DND-41 (cell line): ENCODE measurements around the gene FHIT.

Experiments used
- ATAC-seq: fragments of 200-7000 bp; cut with Tn5 transposase; 3 replicates; pipeline ENCODE4 v1.9.1; 2021; ENCODE audit warnings: low read depth; ENCODE audit not compliant: insufficient read depth
- DNase-seq: peaks from one replicate; pipeline ENCODE4 v3.0.0-alpha.2; 2020
- H2AFZ ChIP-seq: 2 replicates; pipeline ENCODE4 v1.6.0; 2012; ENCODE audit warnings: low read depth, low read length
- H3K27ac ChIP-seq: 2 replicates; pipeline ENCODE4 v1.5.1; 2012; ENCODE audit warnings: low read length, inconsistent platforms
- H3K27me3 ChIP-seq: fragments of 200-600 bp; sonication (generic); 2 replicates; pipeline ENCODE4 v1.6.0; 2012; ENCODE audit warnings: low read length, mild to moderate bottlenecking, inconsistent platforms; ENCODE audit not compliant: insufficient read depth, poor library complexity
- H3K36me3 ChIP-seq: 2 replicates; pipeline ENCODE4 v1.5.1; 2012; ENCODE audit warnings: low read length, inconsistent platforms; ENCODE audit not compliant: insufficient read depth
- H3K4me1 ChIP-seq: 2 replicates; pipeline ENCODE4 v1.5.1; 2012; ENCODE audit warnings: mild to moderate bottlenecking, low read length; ENCODE audit not compliant: insufficient read depth
- H3K4me2 ChIP-seq: 2 replicates; pipeline ENCODE4 v1.6.0; 2012; ENCODE audit warnings: mild to moderate bottlenecking, moderate library complexity, low read length, inconsistent platforms; ENCODE audit not compliant: insufficient read depth
- H3K4me3 ChIP-seq, 2 experiments: fragments of 200-600 bp in 1 of 2; shearing (Covaris generic) in 1 of 2; 2 replicates each; pipeline ENCODE4 v1.5.1; 2012 to 2016; ENCODE audit warnings: inconsistent platforms in 2 of 2, low read length in 2 of 2, mild to moderate bottlenecking in 2 of 2, low read depth in 1 of 2, moderate library complexity in 1 of 2
- H3K79me2 ChIP-seq: 2 replicates; pipeline ENCODE4 v1.6.0; 2012; ENCODE audit warnings: low read length, inconsistent platforms; ENCODE audit not compliant: insufficient read depth
- H3K9ac ChIP-seq: 2 replicates; pipeline ENCODE4 v1.6.0; 2012; ENCODE audit warnings: low read depth, mild to moderate bottlenecking, inconsistent platforms, low read length, moderate library complexity
- H3K9me3 ChIP-seq: 2 replicates; pipeline ENCODE4 v1.5.1; 2012; ENCODE audit warnings: low read length, moderate library complexity, mild to moderate bottlenecking, inconsistent platforms; ENCODE audit not compliant: insufficient read depth, severe bottlenecking
- H4K20me1 ChIP-seq: 2 replicates; pipeline ENCODE4 v1.6.0; 2012; ENCODE audit warnings: low read length; ENCODE audit not compliant: insufficient read depth
- CTCF ChIP-seq: IDR thresholded peaks from 2 replicates; pipeline ENCODE4 v1.5.1; 2012; ENCODE audit warnings: borderline replicate concordance, low read length, moderate library complexity, mild to moderate bottlenecking; ENCODE audit not compliant: poor library complexity, severe bottlenecking; ENCODE audit errors: extremely low read depth
- EZH2 ChIP-seq: IDR thresholded peaks from 3 replicates; pipeline ENCODE4 v1.6.1; 2012; ENCODE audit warnings: borderline replicate concordance, low read depth, mild to moderate bottlenecking, moderate library complexity, low read length, inconsistent platforms; ENCODE audit not compliant: severe bottlenecking

The FHIT gene

GRCh38 chr3:60153221-60153999 lies 1097.8 kb downstream of the FHIT start:
- Histone ChIP-seq H3K27me3 (no peaks in the 10 kb centered on the region), H3K79me2 (no peaks in the 10 kb centered on the region), H2AFZ (no peak overlapping the region), H3K4me3 (no peak overlapping the region), H3K4me2 (no peak overlapping the region), H3K9me3 (no peaks in the 10 kb centered on the region), H4K20me1 (no peaks in the 10 kb centered on the region), H3K36me3 (no peaks in the 10 kb centered on the region), H3K4me1 (no peaks in the 10 kb centered on the region), H3K27ac (no peak overlapping the region), H3K9ac (no peak overlapping the region)
- DNase-seq: no peak
- ATAC-seq: no peak
- TF ChIP-seq EZH2 (no peak), CTCF (no peak)

GRCh38 chr3:60149501-60149900 lies 1101.8 kb downstream of the FHIT start:
- Histone ChIP-seq H3K4me1 (no peaks in the 10 kb centered on the region), H3K9me3 (no peaks in the 10 kb centered on the region), H3K36me3 (no peaks in the 10 kb centered on the region), H3K4me3 (no peak overlapping the region), H3K27ac (no peak overlapping the region), H3K27me3 (no peaks in the 10 kb centered on the region), H3K79me2 (no peaks in the 10 kb centered on the region), H3K4me2 (no peak overlapping the region), H3K9ac (no peak overlapping the region), H2AFZ (no peak overlapping the region), H4K20me1 (no peaks in the 10 kb centered on the region)
- TF ChIP-seq EZH2 (no peak), CTCF (no peak)
- ATAC-seq (no peak), DNase-seq (no peak)

DNA sequence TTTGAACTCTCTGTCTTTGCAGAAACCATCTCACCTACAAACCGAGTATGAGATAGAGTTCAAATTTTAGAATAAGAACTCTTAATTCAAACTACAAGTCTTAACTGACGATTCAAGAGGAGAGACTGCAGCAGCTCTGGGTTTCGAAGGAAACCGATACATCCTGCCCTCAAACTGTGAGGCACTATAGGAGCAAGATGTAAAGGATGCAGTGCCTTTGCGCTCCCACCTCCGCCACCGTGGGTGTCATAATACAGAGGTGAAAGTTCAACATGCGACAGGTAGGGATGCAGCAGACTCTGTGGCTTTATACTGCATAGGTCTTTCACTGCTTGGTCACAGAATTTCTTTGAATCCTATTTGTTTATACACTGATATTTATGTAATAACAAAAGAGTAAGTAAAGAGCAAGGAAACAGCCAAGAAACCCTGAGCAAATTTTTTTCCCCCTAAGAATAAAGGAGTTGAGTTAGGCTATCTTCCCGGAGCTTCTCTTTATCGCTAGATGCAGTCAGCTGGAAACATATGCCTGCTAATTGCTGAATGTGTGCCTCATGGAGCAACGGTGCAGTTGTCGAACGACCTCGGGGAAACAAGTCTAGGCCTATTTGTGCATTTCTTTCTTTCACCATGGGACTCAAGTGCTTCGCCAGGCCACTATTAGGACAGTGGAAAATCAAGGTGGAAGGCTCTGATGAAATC lies 1103.9 kb downstream of the FHIT start:
- H3K9ac ChIP-seq: no peak overlapping the region
- no peak for DNase-seq
- no peaks in the 10 kb centered on the region for H3K9me3 ChIP-seq
- H3K27me3 ChIP-seq: no peaks in the 10 kb centered on the region
- H3K4me1 ChIP-seq: no peaks in the 10 kb centered on the region
- TF ChIP-seq EZH2: no peak
- H3K27ac ChIP-seq: no peak overlapping the region
- no peak overlapping the region for H3K4me3 ChIP-seq
- H3K79me2 ChIP-seq: no peaks in the 10 kb centered on the region
- H3K4me2 ChIP-seq: no peak overlapping the region
- no peaks in the 10 kb centered on the region for H4K20me1 ChIP-seq
- no peak for ATAC-seq
- no peak overlapping the region for H2AFZ ChIP-seq
- H3K36me3 ChIP-seq: no peaks in the 10 kb centered on the region

DNA sequence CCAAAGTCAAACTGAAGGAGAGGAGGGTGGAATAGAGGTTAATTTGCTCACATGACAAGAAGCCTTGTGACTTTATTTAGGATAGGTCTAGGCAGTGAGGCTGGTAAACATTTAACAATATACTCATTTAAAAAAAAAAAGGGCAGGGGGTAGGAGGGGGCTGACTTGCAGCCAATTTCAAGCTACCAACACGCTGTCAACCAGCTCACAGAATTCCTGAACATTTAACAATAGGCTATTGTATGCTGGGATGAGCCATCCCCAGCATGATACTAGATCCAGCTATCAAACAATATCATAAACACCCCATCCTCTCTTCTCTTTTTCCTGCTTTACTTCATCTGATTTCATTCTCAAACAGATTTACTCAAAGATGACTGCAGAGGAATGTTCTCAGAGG lies 1105.1 kb downstream of the FHIT start:
- Histone ChIP-seq H3K4me3 (no peak overlapping the region), H3K36me3 (no peaks in the 10 kb centered on the region), H3K4me2 (no peak overlapping the region), H3K79me2 (no peaks in the 10 kb centered on the region), H2AFZ (no peak overlapping the region), H3K27ac (no peak overlapping the region), H4K20me1 (no peaks in the 10 kb centered on the region), H3K27me3 (no peaks in the 10 kb centered on the region), H3K9me3 (no peaks in the 10 kb centered on the region), H3K4me1 (no peaks in the 10 kb centered on the region), H3K9ac (no peak overlapping the region)
- no peak for ATAC-seq
- TF ChIP-seq CTCF (no peak), EZH2 (no peak)
- no peak for DNase-seq
